HG03342 (cell line): ENCODE results near the gene CFAP65.

Experiments used
- ATAC-seq: cut with Tn5 transposase; IDR thresholded peaks from one replicate; pipeline ENCODE4 v1.9.1; 2021; ENCODE audit warnings: mild to moderate bottlenecking, moderate library complexity; ENCODE audit not compliant: unreplicated experiment

Gene CFAP65

DNA sequence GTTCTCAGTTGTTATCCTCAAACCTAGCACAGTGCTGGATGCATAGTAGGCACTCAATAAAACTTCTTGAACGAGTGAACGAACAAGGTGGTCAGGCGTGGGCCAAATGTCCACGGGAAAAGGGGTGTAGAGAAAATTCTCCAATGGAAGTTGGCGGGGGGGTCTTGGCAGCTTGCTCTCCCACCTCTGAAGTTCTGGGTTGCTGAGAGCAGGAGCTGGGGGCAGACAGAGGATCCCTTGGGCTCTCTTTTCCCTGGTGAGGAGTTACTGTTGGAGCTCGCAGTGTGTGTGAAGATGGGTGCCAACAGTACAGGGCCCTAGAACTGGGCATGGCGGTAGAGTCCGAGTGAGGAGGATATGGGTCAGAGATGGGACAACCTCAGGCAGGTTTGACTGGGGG lies 45.8 kb downstream of the CFAP65 start:
- ATAC-seq: no peak

- ATAC-seq: no peak
Measured at GRCh38 chr2:218993345-218994315, 47.7 kb downstream of the CFAP65 start, which contains the start of gene CRYBA2. TSS of gene CRYBA2 (minus strand) at chr2:218993422. CDS start at chr2:218993176, 246 bp downstream.

DNA sequence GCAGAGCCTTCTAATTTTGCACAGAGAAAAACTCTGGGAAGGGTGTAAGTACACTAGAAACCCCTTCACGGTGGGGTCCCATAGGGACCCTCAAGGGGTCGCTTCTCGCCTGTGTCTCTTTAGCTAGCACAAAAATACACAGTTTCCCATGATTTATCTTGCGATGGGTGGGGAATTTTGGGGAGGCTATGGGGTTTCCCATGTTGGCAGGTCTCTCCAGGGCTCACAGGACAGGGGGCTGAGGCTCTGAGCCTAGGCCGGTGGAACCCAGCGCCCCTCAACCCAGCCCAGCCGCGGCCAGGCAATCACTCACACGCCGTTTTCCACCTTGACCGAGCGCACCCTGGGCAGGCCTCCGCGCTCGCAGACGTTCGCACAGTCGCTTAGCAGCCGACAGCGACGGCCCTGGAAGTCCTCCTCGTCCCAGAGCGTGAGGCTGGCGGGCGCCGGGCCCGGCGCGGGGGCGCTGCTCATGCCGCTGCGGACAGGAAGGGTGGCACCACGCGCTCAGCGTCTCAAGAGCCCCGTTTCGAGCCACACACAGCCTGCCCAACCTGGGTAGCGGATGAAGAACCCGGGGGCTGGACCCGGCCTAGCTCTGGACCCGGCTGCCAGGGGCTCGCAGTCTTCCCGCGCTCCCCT lies 48.5 kb downstream of the CFAP65 start:
- no peak for ATAC-seq

DNA sequence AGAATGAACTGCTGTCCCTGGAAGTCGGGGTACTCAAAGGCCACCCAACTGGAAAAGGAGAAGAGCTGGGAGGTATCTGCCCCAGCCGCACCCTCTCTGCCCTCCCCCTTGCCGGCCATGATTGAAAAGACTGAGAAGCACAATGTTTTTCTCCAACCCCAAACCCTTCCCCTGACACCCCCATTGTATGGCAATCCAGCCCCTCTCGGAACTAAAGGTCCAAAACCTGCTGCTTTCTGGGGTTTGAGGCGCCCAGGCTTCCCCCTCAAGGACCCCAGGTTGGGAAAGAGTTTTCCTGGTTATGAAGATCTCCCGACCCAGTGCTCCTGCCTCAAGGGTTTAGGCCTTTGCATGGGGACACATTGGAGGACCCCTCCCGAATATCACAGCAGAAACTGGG lies 49.1 kb downstream of the CFAP65 start:
- ATAC-seq: no peak

DNA sequence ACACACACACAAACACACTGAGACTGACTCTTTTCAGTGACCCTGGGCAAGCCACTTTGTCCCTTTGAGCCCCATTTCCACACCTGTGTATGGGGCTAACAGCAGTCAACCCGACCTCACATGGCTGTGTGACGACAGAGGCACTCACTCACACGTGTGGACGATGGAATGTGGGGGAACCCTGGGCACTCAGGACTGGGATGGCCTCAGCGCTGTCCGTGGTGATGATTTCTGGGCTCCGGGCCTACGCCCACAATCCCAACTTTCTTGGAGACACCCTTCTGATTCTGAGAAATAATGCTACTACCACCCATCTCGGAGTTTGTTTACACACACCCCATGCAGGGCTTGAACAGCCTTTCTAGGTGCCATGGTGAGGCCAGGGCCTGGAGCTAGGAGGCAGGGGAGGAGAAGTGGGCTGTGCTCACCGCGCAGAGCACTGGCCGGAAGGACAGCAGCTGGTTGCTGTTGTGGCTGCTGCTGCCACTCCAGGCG lies 49.6 kb downstream of the CFAP65 start:
- no peak for ATAC-seq

DNA sequence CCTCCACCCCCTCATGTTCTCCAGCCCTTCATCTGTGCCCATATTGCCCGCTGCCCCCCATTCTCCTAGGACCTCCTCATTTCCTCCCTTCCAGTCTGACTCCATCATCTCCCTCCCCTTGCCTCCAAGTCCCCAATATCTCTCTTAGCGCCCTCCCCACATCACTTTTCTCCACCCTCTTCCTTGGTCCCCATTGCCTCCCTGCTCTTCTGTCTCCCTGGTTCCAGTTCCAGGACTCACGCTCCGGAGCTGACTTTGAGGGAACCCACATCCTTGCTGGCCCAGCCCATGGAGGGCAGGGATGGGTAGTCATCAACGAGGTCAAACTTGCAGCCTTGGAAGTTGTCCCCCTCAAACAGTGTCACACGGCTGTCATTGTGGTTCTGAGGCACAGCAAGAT lies 50.7 kb downstream of the CFAP65 start:
- ATAC-seq: no peak

DNA sequence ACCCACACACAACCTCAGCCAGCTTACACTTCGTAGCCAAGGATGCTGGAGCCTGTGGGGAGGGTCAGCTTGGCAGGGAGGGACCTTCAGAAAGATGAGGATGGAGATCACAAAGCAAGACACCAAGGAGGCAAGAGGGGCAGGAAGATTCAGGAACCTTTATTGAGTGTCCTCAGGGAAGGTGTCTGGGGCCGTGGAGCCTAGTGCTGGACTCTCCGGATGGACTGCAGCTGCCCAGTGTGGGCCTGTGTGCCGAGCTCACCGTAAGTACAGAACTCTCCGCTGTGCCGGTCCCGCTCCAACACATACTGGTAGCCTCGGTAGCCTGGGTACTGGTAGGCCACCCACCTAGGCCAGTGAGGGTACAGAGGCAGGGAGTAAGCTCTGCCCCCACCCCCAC lies 51.3 kb downstream of the CFAP65 start:
- ATAC-seq: no peak

DNA sequence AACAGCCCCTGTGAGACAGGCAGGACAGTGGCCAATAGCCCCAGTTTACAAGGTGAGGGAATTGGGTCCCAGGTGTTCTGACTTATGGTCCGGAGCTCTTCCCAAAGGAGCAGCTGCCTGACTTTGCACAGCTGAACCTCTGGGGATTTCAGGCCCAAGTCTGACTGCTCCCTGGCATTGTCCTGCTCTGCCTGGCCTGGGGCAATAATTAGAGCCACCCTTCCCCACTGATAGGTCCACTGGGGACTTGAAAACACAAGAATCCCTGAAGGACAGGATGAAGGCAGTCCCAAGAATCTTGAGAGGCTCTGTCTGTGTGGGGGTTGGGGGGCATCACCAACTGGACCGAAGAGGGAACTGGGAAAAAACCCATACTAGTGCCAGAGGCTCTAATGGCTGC lies 52.7 kb downstream of the CFAP65 start:
- ATAC-seq: no peak

DNA sequence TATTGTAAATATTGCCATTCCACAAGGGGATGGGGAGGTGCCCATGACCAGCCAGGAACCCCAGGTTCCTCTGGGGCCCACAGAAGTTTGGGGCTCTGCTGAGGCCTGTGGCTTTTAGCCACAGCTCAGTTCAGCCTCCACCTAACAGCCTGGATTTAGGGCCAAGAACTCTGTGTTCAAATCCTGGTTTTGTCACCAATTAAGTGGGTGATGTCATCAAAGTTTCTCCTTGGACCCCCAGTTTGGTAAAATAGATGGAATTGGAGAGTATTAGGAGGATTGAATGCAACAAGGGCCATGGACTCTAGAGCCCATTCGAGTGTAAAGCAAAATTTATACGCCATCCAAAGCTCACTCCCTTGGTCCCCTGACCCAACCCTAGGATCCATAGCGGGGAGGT lies 53.2 kb downstream of the CFAP65 start:
- ATAC-seq: no peak

- ATAC-seq: no peak
Measured at GRCh38 chr2:218986148-218986761, 55.1 kb downstream of the CFAP65 start.

GRCh38 chr2:218985325-218986091 lies 55.8 kb downstream of the CFAP65 start:
- ATAC-seq: no peak

- ATAC-seq: no peak
Measured at GRCh38 chr2:218985021-218985324, 56.3 kb downstream of the CFAP65 start, which contains the start of gene FEV. TSS of gene FEV (minus strand) at chr2:218985184. CDS start at chr2:218985075, 109 bp downstream.

- ATAC-seq: no peak
Measured at GRCh38 chr2:218984239-218985020, 56.9 kb downstream of the CFAP65 start.

DNA sequence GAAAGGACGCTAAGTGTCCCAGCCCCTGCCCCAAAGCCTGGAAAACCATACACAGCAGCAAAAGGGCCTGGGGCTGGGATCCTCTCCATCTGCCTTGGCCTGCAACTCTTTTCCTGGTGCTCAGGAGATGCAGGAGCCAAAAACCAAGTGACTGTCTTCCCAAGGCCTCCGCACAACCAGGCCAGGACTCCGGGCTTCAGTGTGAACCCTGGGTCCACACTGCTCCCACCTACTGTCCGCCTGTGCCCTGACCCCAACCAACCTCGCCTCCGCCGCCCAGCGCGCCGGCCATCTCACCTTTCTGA lies 57.4 kb downstream of the CFAP65 start:
- ATAC-seq: no peak

DNA sequence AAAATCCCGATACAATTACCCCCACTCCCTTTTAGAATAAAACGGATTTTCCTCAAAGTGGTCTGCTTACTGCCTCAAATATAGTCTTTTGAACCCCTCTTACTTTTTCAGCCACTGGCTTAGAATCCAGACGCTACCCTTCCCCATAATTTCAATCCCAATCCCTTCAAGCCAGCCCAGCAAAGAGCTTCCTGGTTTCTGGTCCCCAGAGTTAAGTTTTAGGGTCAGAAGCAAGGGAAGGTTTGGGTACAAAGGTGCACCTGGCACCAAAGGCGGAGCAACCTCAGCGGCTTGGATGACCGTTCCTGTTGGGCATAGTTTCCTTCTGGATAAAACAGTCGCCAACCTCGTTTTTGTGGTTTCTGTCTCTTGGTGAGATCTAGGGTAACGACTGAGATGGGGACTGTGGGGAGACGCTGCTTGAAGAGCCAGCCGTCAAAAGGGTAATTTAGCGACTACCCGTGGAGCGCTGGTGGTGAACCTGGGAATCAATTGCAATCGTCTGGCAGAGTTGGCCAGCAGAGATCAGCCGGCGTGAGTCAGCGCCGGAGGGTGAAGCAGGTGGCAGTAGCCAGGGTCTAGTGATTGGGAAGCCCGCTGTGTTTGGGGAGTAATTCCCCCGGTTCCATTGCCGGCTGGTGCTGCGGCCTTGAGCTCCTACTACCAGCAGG lies 57.9 kb downstream of the CFAP65 start:
- no peak for ATAC-seq

- no peak for ATAC-seq
Measured at GRCh38 chr2:218982586-218983262, 58.6 kb downstream of the CFAP65 start.

- ATAC-seq: no peak
Measured at GRCh38 chr2:218981881-218982585, 59.3 kb downstream of the CFAP65 start.

DNA sequence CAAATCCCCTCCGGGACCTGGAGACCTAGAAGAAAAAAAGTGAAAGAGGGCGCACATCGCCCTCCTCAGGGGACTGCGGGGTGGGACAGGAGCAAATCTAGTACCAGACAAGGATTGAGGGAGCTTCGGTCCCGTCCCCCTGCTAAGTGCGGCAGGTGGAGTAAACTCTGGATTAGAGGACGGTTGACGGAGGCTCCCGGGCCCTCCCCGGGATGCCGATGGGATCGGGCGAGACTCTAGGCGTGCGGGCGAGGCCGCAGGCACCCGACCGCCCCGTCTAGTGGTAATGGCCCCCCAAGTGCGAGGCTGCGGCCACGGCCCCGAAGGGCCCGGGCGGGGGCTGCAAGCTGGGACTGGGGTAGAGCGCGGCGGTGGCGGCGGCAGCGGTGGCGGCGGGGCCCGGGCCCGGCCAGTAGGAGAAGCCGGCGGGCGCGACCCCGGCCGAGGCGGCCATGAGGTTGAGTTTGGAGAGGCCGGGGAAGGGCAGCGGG lies 59.9 kb downstream of the CFAP65 start:
- ATAC-seq: no peak
